ENCODE measurements around the gene PRKCQ. TPM values are rescaled to one million over a fixed set of nuclear protein-coding genes. Genes with fewer than 3 reads are reported as not detected.
"Not testable (repeated sequence)": the region's sequence is repeated elsewhere in the genome, so short reads cannot be mapped to it uniquely, and the experiment has no call there.

The PRKCQ gene
- polyA plus RNA-seq, 2 donors = 0.62 to 0.69 TPM

- Histone ChIP-seq H3K27me3 (ENCODE audit: control insufficient read depth in 1 of 2, insufficient read depth in 2 of 2, low read length in 2 of 2) (no peaks in the 10 kb centered on the region), H3K36me3 (ENCODE audit: control insufficient read depth in 2 of 2, insufficient read depth in 2 of 2, low read length in 1 of 2) (no peaks in the 10 kb centered on the region), H3K9me3 (ENCODE audit: control insufficient read depth in 2 of 2, insufficient read depth in 1 of 2, low read depth in 1 of 2, low read length in 1 of 2) (no peaks in the 10 kb centered on the region), H3K4me3 (ENCODE audit: low read depth in 1 of 2, low read length in 2 of 2) (no peak overlapping the region), H3K4me1 (ENCODE audit: control insufficient read depth in 2 of 2, insufficient read depth in 2 of 2, low read length in 1 of 2) (no peaks in the 10 kb centered on the region), H3K27ac (ENCODE audit: low read depth in 2 of 2, low read length in 1 of 2) (no peak overlapping the region)
- 72 to 76% methylated on average over 7 of the region's 7 CpGs for WGBS, 2 donors
Measured at GRCh38 chr10:6473430-6473829, 106.6 kb downstream of the PRKCQ start.

DNA sequence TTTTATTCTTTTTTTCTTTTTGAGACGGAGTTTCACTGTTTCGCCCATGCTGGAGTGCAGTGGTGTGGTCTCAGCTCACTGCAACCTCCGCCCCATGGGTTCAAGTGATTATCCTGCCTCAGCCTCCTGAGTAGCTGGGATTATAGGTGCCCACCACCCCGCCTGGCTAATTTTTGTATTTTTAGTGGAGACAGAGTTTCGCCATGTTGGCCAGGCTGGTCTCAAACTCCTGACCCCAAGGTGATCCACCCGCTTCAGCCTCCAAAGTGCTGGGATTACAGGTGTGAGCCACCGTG, 107.4 kb downstream of the PRKCQ start:
- not testable (repeated sequence) for H3K4me3 ChIP-seq (ENCODE audit: low read depth in 1 of 2, low read length in 2 of 2); H3K9me3 ChIP-seq (ENCODE audit: control insufficient read depth in 2 of 2, insufficient read depth in 1 of 2, low read depth in 1 of 2, low read length in 1 of 2); H3K4me1 ChIP-seq (ENCODE audit: control insufficient read depth in 2 of 2, insufficient read depth in 2 of 2, low read length in 1 of 2); H3K27ac ChIP-seq (ENCODE audit: low read depth in 2 of 2, low read length in 1 of 2); H3K27me3 ChIP-seq (ENCODE audit: control insufficient read depth in 1 of 2, insufficient read depth in 2 of 2, low read length in 2 of 2); H3K36me3 ChIP-seq (ENCODE audit: control insufficient read depth in 2 of 2, insufficient read depth in 2 of 2, low read length in 1 of 2)
- WGBS, 2 donors = 89 to 91% methylated on average over 7 of the region's 7 CpGs

- H3K4me3 ChIP-seq (ENCODE audit: low read depth in 1 of 2, low read length in 2 of 2) = no peak overlapping the region
- H3K4me1 ChIP-seq (ENCODE audit: control insufficient read depth in 2 of 2, insufficient read depth in 2 of 2, low read length in 1 of 2) = no peaks in the 10 kb centered on the region
- H3K27me3 ChIP-seq (ENCODE audit: control insufficient read depth in 1 of 2, insufficient read depth in 2 of 2, low read length in 2 of 2) = no peaks in the 10 kb centered on the region
- H3K27ac ChIP-seq (ENCODE audit: low read depth in 2 of 2, low read length in 1 of 2) = no peak overlapping the region
- H3K36me3 ChIP-seq (ENCODE audit: control insufficient read depth in 2 of 2, insufficient read depth in 2 of 2, low read length in 1 of 2) = no peaks in the 10 kb centered on the region
- WGBS, 2 donors = 89 to 94% methylated on average over 11 of the region's 11 CpGs
- H3K9me3 ChIP-seq (ENCODE audit: control insufficient read depth in 2 of 2, insufficient read depth in 1 of 2, low read depth in 1 of 2, low read length in 1 of 2) = no peaks in the 10 kb centered on the region
Measured at GRCh38 chr10:6470894-6471618, 109.0 kb downstream of the PRKCQ start.

GRCh38 chr10:6469661-6470060, 110.4 kb downstream of the PRKCQ start:
- Histone ChIP-seq H3K4me1 (ENCODE audit: control insufficient read depth in 2 of 2, insufficient read depth in 2 of 2, low read length in 1 of 2) (no peaks in the 10 kb centered on the region), H3K4me3 (ENCODE audit: low read depth in 1 of 2, low read length in 2 of 2) (no peak overlapping the region), H3K36me3 (ENCODE audit: control insufficient read depth in 2 of 2, insufficient read depth in 2 of 2, low read length in 1 of 2) (no peaks in the 10 kb centered on the region), H3K27me3 (ENCODE audit: control insufficient read depth in 1 of 2, insufficient read depth in 2 of 2, low read length in 2 of 2) (no peaks in the 10 kb centered on the region), H3K27ac (ENCODE audit: low read depth in 2 of 2, low read length in 1 of 2) (no peak overlapping the region), H3K9me3 (ENCODE audit: control insufficient read depth in 2 of 2, insufficient read depth in 1 of 2, low read depth in 1 of 2, low read length in 1 of 2) (no peaks in the 10 kb centered on the region)

DNA sequence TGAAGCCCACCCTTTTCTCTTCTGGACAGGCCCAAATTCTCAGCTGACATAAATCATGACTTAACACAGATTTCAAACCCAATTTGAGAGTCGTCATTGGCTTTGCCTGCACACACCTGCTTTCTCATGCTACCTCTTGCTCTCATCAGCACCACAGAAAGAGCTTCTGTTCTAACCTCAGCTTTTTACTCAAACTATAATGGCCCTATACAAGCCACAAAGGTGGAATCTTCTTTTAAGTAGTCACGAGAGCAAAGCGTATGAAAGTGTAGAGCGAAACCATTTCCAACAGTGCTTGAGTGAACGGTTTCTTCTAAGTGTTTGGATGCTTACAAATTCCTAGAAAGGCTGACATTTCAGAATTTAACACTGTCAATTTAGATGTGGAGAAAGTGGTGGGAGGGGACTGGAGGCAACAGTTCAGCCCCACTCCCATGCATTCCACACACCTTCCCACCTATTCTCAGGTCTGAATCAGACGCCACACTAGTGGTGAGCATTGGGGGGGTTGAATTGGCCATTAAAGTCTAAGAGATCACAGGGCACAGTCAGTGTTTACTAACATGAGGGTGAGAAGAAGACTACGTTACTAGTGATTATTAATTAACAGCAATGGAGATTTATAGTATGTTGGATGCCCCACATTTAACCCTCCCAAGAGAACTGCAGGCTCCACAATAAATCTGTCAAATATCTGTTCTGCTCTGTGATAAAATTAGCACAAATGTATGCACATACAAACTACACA, 114.0 kb downstream of the PRKCQ start:
- Histone ChIP-seq H3K9me3 (ENCODE audit: control insufficient read depth in 2 of 2, insufficient read depth in 1 of 2, low read depth in 1 of 2, low read length in 1 of 2) (no peaks in the 10 kb centered on the region), H3K36me3 (ENCODE audit: control insufficient read depth in 2 of 2, insufficient read depth in 2 of 2, low read length in 1 of 2) (no peaks in the 10 kb centered on the region), H3K4me1 (ENCODE audit: control insufficient read depth in 2 of 2, insufficient read depth in 2 of 2, low read length in 1 of 2) (no peaks in the 10 kb centered on the region), H3K4me3 (ENCODE audit: low read depth in 1 of 2, low read length in 2 of 2) (no peak overlapping the region), H3K27me3 (ENCODE audit: control insufficient read depth in 1 of 2, insufficient read depth in 2 of 2, low read length in 2 of 2) (no peaks in the 10 kb centered on the region), H3K27ac (ENCODE audit: low read depth in 2 of 2, low read length in 1 of 2) (no peak overlapping the region)
- 79 to 83% methylated on average over 7 of the region's 7 CpGs for WGBS, 2 donors

DNA sequence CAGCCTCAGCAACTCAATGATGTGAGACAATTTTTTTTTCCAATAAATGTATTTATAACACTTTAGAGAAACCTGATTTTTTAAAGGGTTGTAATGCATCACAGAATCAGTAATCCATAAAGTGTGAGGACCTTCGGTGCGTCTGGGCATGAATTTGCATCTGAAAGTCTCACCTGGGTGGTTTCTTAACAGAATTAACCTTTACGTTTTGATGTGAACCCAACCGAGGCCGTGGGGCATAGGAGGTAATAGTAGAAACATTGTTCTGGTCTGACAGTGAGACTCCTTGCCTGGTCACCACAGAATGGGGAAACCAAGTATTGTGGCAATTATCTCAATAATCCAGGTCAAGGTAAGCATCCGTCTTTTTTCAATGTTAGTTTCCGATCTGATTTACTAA, 114.6 kb downstream of the PRKCQ start:
- Histone ChIP-seq H3K9me3 (ENCODE audit: control insufficient read depth in 2 of 2, insufficient read depth in 1 of 2, low read depth in 1 of 2, low read length in 1 of 2) (no peaks in the 10 kb centered on the region), H3K36me3 (ENCODE audit: control insufficient read depth in 2 of 2, insufficient read depth in 2 of 2, low read length in 1 of 2) (no peaks in the 10 kb centered on the region), H3K27me3 (ENCODE audit: control insufficient read depth in 1 of 2, insufficient read depth in 2 of 2, low read length in 2 of 2) (no peaks in the 10 kb centered on the region), H3K4me3 (ENCODE audit: low read depth in 1 of 2, low read length in 2 of 2) (no peak overlapping the region), H3K27ac (ENCODE audit: low read depth in 2 of 2, low read length in 1 of 2) (no peak overlapping the region), H3K4me1 (ENCODE audit: control insufficient read depth in 2 of 2, insufficient read depth in 2 of 2, low read length in 1 of 2) (no peaks in the 10 kb centered on the region)
- 79 to 81% methylated on average over 7 of the region's 7 CpGs for WGBS, 2 donors

DNA sequence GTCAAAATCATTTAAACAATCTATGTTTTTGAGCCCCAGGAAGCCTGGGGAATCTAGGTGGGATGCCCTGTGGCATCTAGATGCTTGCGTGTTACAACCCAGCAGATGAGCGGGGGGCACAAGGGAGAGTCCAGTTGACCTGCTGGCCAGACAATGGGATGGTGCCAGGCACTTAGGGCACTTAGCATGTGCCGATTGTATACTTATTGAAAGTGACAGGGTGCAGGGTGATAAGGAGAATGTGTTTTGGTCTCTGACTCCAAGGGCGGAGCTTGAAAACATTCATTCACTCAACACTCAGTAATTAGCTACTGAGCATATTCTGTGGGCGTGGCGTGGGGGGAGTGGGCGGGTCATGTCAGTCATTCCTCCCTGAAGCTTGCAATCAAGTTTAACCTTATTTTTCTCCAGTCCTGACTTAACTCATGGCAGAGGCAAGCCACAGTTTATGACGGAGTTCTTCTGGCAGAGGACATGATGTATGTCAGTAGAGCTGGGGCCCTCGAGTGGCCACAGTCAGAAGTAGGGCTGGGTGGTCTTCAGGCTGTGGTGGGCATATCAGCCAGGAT, 115.1 kb downstream of the PRKCQ start:
- H3K27me3 ChIP-seq (ENCODE audit: control insufficient read depth in 1 of 2, insufficient read depth in 2 of 2, low read length in 2 of 2) = no peaks in the 10 kb centered on the region
- H3K27ac ChIP-seq (ENCODE audit: low read depth in 2 of 2, low read length in 1 of 2) = no peak overlapping the region
- no peak overlapping the region for H3K4me3 ChIP-seq (ENCODE audit: low read depth in 1 of 2, low read length in 2 of 2)
- WGBS, 2 donors = 91 to 92% methylated on average over 9 of the region's 9 CpGs
- H3K36me3 ChIP-seq (ENCODE audit: control insufficient read depth in 2 of 2, insufficient read depth in 2 of 2, low read length in 1 of 2) = no peaks in the 10 kb centered on the region
- H3K9me3 ChIP-seq (ENCODE audit: control insufficient read depth in 2 of 2, insufficient read depth in 1 of 2, low read depth in 1 of 2, low read length in 1 of 2) = no peaks in the 10 kb centered on the region
- H3K4me1 ChIP-seq (ENCODE audit: control insufficient read depth in 2 of 2, insufficient read depth in 2 of 2, low read length in 1 of 2) = no peaks in the 10 kb centered on the region

GRCh38 chr10:6463366-6463765, 116.7 kb downstream of the PRKCQ start:
- no peak overlapping the region for H3K27ac ChIP-seq (ENCODE audit: low read depth in 2 of 2, low read length in 1 of 2)
- H3K9me3 ChIP-seq (ENCODE audit: control insufficient read depth in 2 of 2, insufficient read depth in 1 of 2, low read depth in 1 of 2, low read length in 1 of 2) = peaks cover 0 to under 1% of the 10 kb centered on the region in 2 donors
- H3K27me3 ChIP-seq (ENCODE audit: control insufficient read depth in 1 of 2, insufficient read depth in 2 of 2, low read length in 2 of 2) = no peaks in the 10 kb centered on the region
- 92 to 93% methylated on average over 7 of the region's 7 CpGs for WGBS, 2 donors
- no peaks in the 10 kb centered on the region for H3K4me1 ChIP-seq (ENCODE audit: control insufficient read depth in 2 of 2, insufficient read depth in 2 of 2, low read length in 1 of 2)
- no peak overlapping the region for H3K4me3 ChIP-seq (ENCODE audit: low read depth in 1 of 2, low read length in 2 of 2)
- no peaks in the 10 kb centered on the region for H3K36me3 ChIP-seq (ENCODE audit: control insufficient read depth in 2 of 2, insufficient read depth in 2 of 2, low read length in 1 of 2)

DNA sequence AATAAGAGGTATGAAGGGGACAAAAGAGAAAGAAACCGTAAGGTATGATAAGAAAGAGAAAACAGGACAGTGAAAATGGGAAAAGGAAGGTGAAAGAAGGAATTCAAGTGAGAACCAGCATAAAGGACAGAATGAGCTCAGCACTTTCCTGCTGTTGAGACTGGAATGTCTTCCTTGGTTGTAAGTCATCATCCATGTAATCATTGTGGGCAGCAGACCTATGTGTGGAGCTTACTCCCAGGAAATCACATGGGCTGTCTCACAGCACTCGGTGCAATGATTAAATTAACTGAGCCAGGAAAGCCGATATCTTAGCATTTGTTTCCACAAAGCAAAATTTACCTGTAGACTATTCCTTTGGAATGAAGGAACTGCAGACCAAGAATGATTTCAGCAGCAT, 118.1 kb downstream of the PRKCQ start:
- H3K9me3 ChIP-seq (ENCODE audit: control insufficient read depth in 2 of 2, insufficient read depth in 1 of 2, low read depth in 1 of 2, low read length in 1 of 2) = peaks cover 0 to 3% of the 10 kb centered on the region in 2 donors
- no peaks in the 10 kb centered on the region for H3K4me1 ChIP-seq (ENCODE audit: control insufficient read depth in 2 of 2, insufficient read depth in 2 of 2, low read length in 1 of 2)
- 90 to 93% methylated on average over 3 of the region's 3 CpGs for WGBS, 2 donors
- no peak overlapping the region for H3K4me3 ChIP-seq (ENCODE audit: low read depth in 1 of 2, low read length in 2 of 2)
- H3K27ac ChIP-seq (ENCODE audit: low read depth in 2 of 2, low read length in 1 of 2) = no peak overlapping the region
- no peaks in the 10 kb centered on the region for H3K36me3 ChIP-seq (ENCODE audit: control insufficient read depth in 2 of 2, insufficient read depth in 2 of 2, low read length in 1 of 2)
- no peaks in the 10 kb centered on the region for H3K27me3 ChIP-seq (ENCODE audit: control insufficient read depth in 1 of 2, insufficient read depth in 2 of 2, low read length in 2 of 2)
